HS-27A (cell line): ENCODE measurements around the gene MISP.
"Not testable (repeated sequence)": the region's sequence is repeated elsewhere in the genome, so short reads cannot be mapped to it uniquely, and the experiment has no call there.

ENCODE experiments used
- DNase-seq: peaks from one replicate; pipeline ENCODE4 v3.0.0-alpha.2; 2012; ENCODE audit warnings: low read depth, missing footprints

The MISP gene

DNA sequence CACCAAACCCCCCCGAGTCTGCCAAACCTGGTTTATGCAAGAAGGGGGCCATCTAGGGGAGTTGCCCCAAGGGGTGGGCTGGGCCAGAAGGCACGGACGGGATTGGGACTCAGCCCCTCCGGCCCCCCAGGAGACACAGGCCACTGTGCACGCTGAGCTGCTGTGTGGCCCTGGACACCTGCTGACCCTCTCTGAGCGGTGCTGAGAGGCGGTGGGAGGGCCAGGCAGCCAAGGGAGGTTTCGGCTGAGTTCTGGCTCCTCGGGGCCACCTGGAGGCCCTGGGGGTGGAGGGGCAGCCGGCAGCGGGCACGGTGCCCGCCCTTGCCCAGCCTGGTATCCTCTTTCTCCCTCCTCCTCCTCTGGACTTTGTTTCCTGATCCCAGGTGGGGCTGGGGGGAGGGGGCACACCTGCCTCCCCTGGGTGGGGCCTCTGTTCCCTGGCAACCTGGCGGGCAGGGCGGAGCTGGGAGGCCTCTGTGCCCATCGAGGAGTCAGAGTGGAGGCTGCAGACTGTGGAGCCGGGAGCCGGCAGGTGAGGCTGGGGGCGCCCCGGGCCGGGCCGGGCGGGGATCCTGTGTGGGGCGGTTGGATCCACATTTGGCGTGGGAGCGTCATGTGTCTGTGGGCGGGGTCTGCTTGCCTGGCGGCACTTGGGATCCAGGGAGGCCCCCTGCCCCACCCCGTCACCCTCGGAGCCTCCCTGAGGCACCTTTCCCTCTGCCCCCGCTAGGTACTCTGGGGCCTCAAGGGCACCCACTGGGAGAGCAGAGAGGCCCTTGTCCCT is at the start of gene MISP:
MISP (plus strand) TSS at position 473 of the 784 bp plus-strand sequence. CDS start 5,835 bp downstream, outside the sequence.
- no peak for DNase-seq

DNA sequence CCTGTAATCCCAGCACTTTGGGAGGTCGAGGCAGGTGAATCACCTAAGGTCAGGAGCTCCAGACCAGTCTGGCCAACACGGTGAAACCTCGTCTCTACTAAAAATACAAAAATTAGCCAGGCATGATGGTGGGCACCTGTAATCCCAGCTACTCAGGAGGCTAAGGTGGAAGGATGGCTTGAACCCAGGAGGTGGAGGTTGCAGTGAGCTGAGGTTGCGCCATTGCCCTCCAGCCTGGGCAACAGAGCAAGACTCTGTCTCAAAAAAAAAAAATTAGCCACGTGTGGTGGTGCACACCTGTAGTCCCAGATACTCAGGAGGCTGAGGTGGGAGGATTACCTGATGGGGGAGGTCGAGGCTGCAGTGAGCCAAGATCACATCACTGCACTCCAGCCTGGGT is 48.1 kb upstream of the MISP start:
- DNase-seq = not testable (repeated sequence)

DNA sequence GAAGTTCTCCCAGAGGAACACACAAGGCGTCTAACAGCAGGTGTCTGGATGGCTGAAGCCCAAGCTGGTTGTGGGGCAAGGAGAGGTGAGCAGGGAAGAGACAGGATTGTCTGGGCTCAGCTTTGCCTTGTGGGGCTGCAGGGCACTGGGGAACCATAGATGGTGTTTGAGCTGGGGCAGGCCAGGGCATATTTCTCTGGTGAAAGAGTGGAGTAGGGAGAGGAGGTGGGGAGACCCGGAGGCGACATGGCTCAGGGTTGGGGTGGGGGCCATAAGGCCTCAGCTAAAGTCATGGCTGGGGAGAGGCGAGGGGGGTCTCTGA is 47.6 kb upstream of the MISP start:
- no peak for DNase-seq

- DNase-seq = no peak
Measured at GRCh38 chr19:703651-704446, 47.1 kb upstream of the MISP start.

GRCh38 chr19:704447-704741 is 46.5 kb upstream of the MISP start:
- no peak for DNase-seq

DNA sequence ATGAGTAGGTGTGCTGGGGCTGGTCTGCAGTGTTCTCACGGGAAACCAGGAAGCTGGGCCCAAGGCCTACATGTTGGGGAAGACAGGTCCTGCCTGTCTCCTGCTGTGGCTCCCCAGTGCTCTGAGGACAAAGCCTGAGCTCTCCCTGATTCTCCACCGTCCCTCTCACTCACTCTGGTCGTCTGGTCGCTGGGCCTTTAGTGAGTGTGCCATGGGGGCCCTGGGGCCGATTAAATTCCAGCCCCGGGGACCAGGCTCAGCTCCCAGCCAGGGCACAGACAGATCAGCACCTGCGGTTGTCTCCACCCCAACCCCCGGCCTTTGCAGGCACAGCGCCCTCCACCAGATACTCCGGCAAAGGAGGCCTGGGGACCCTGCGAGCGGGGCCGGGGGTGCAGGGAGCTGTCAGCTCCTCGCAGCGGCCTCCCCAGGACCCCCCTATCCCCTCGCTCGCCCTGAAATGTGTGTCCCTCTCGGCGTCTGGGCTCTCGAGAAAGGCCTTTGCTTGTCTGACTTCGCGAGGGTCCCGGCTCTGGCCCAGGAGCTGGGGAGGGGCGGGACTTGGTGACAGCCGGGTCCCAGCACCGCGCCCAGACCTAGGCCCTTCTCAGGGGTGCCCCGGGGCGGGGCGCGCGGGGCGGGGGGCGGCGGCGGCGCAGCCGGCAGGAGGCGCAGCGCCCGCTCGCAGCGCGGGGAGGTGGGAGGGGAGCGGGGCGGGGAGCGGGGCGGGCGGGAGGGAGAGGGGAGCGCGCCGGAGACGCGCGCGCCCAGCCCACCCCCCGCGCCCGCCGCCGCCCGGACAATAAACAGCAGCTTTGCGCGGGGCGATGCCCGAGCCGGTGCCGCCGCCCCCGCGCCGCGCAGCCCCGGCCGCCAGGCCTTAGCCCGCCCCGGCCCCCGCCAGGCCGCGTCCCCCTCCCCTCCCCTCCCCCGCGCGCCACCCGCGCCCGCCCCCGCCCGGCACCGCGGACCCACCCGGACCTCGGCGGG is 42.5 kb upstream of the MISP start, which contains the start of gene PALM:
PALM (plus strand) TSS at position 782 of the 990 bp plus-strand sequence. CDS start 212 bp downstream, outside the sequence.
- DNase-seq = no peak

DNA sequence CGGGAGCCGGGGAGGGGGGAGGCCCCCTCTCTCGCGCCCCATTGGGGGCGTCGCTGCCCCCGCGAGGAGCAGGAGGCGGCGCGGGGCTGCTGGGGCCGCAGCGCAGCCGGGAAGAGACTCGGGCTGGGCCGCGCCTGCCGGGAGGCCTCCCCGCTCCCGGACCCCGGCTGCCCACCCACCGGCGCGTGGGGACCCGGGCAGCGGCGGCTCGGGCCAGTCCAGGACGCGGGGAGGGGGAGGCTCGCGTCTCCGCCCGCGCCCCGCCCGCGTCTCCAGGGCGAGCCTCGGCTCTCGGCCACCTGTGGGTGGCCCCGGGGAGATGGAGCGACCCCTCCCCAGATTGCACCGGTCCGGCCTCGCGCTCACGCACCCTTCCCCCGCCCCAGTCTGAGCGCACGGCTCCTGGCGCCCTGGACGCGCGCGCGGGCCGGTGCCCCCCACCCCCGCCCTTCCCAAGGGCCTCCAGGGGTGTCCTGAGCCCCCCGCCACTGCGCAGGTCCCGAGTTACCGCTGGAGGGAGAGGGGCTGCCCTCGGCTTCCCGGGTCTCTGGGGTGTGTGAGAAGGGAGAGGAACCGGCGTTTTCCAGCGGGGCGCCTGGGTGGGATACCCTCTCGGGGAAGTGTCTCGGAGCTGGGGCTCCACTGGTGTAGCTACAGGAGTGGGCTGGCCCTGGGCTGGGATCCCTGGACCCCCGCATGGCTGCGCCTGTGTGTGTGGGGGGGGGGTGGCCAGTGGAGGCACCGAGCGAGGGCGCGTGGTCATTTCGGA is 41.5 kb upstream of the MISP start:
- DNase-seq = no peak

DNA sequence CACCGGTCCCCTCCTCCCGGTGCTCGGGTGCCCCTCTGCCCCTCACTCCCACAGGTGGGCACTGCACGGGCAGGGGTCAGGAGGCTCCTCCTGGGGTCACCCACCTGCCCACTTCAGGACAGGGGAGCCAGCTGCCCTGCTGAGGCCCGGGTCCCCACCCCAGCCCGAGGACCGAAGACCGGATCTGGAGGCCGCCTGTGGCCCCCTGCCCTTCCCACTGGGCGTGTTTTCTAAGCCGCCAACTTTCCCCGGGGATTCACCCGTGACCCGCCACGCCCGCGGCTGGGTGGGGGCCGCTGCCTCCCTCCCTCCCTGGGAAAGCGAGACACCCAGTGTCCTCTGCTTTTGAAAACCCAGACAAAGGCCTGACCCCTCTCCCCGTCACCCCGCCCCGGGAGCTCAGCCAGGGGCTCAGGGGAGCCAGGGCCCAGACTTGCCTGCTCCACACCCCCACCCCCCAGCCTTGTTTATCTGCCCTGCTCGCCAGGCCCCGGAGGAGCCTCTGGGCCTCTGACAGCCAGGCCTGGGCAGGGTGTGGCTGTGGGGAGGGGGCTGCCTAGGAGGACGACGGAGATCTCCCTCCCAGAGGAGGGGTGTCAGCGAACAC is 40.8 kb upstream of the MISP start:
- no peak for DNase-seq

- DNase-seq = no peak
Measured at GRCh38 chr19:710767-711166, 40.1 kb upstream of the MISP start.

DNA sequence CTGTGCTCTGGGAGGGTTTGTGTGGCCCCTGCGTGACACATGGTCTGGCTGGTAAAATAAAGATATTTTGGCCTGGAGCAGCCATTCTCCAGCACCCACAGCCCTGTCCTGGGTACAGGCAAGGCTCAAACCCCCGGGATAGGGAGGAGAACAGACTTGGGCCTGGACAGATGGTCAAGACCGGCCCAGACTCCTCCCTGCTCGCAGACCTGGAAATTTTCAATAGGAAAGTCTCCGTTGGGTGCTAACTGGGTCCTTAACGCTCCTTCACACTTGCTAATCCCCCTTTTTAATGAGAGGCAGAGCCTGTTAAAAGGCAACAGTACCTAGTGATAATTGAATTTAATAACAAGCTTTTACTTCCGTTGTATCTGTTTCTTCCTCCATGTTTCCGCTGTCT is 39.7 kb upstream of the MISP start:
- DNase-seq = no peak

- no peak for DNase-seq
Measured at GRCh38 chr19:715347-715746, 35.6 kb upstream of the MISP start.

DNA sequence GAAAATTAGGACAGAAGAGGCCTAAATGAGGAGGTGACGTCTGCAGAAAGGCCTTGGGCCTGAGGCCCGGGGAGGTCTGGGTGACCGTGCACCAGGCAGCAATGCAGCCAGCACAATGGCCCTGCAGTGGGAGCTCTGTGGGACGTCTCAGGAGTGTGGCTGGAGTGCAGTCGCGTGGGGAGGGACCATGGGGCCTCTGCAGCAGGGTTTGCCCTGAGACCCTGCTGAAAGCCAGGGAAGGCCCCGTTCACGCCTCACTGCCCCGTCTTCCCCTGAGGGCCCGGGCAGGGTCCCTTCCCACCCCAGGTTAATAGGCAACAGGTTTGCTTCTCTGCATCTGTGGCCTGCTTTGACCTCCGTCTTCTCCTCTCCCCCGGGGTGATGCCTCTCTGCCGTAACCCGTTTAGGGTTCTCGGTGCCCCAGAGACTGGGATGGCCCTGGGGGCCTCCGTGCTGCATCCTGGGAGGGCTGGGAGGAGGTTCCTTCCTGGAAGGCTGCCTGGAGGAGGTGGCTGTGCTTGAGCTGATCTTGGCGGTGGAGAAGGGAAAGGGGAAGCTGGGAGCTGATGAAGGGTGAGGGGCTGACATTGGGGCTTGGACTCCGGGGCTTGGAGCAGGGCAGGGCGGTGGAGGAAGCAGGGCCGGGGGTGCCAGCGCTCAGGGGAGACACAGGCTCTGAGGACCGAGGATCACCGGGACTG is 32.5 kb upstream of the MISP start:
- DNase-seq = no peak

GRCh38 chr19:718991-719512 is 31.9 kb upstream of the MISP start:
- DNase-seq = no peak

GRCh38 chr19:719636-720344 is 31.1 kb upstream of the MISP start:
- DNase-seq = no peak

GRCh38 chr19:720345-721160 is 30.4 kb upstream of the MISP start:
- DNase-seq = no peak

DNA sequence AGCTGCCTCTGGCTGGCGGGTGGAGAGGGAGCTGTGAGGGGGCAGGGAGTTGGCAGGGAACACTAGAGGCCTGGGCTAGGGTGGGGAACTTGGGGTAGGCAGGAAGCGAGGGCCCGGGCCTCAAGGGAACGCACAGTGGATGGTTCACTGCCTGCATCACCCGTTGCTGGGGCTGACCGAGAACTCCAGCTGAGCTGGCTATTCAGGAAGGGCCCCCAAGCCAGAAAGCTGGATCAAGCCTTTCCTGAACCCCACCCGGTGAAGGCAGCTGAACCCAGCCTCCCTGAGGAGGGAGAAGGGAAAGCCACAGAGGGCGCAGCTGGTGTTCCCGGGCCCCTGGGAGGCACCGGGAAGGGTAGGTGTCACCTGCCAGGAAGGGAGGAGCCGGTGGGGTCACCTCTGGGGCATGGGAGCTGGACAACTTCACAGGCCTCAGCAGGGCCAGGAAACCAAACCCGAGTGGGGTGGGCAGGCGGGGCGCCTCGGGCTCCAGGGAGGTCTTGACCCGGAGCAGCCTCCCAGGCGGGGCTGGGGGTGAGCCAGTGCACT is 28.3 kb upstream of the MISP start:
- no peak for DNase-seq

GRCh38 chr19:723247-723646 is 27.7 kb upstream of the MISP start:
- no peak for DNase-seq

GRCh38 chr19:723714-724113 is 27.2 kb upstream of the MISP start:
- DNase-seq = no peak
